Measurements from ENCODE around the gene CMTM8.

Gene CMTM8

GRCh38 chr3:32276279-32276841 is 37.9 kb downstream of the CMTM8 start:
- DNase-seq (ENCODE audit: low read depth in 3 of 3): no peak

- no peak for DNase-seq (ENCODE audit: low read depth in 3 of 3)
Measured at GRCh38 chr3:32278714-32279113, 40.2 kb downstream of the CMTM8 start.

GRCh38 chr3:32280262-32280910 is 41.9 kb downstream of the CMTM8 start:
- DNase-seq (ENCODE audit: low read depth in 3 of 3): no peak

- no peak for DNase-seq (ENCODE audit: low read depth in 3 of 3)
Measured at GRCh38 chr3:32281570-32282106, 43.2 kb downstream of the CMTM8 start.

- DNase-seq (ENCODE audit: low read depth in 3 of 3): no peak
Measured at GRCh38 chr3:32282578-32283154, 44.2 kb downstream of the CMTM8 start.

- DNase-seq (ENCODE audit: low read depth in 3 of 3): no peak
Measured at GRCh38 chr3:32283304-32283703, 44.8 kb downstream of the CMTM8 start.

- no peak for DNase-seq (ENCODE audit: low read depth in 3 of 3)
Measured at GRCh38 chr3:32284443-32285212, 46.1 kb downstream of the CMTM8 start.

GRCh38 chr3:32285891-32286290 is 47.4 kb downstream of the CMTM8 start:
- DNase-seq (ENCODE audit: low read depth in 3 of 3): no peak

GRCh38 chr3:32288819-32289218 is 50.3 kb downstream of the CMTM8 start:
- peak in 1 of 3 experiments; percentile 21 for DNase-seq (ENCODE audit: low read depth in 3 of 3)

- no peak for DNase-seq (ENCODE audit: low read depth in 3 of 3)
Measured at GRCh38 chr3:32290619-32291018, 52.1 kb downstream of the CMTM8 start.

GRCh38 chr3:32292085-32292796 is 53.8 kb downstream of the CMTM8 start:
- DNase-seq (ENCODE audit: low read depth in 3 of 3): no peak

GRCh38 chr3:32293903-32294302 is 55.4 kb downstream of the CMTM8 start:
- DNase-seq (ENCODE audit: low read depth in 3 of 3): no peak

- DNase-seq (ENCODE audit: low read depth in 3 of 3): peak; percentile 26 to 41 (median 35)
Measured at GRCh38 chr3:32296251-32297204, 58.0 kb downstream of the CMTM8 start.

- DNase-seq (ENCODE audit: low read depth in 3 of 3): peak in 1 of 3 experiments; percentile 44
Measured at GRCh38 chr3:32297366-32297765, 58.9 kb downstream of the CMTM8 start.

- DNase-seq (ENCODE audit: low read depth in 3 of 3): no peak
Measured at GRCh38 chr3:32301426-32301825, 62.9 kb downstream of the CMTM8 start.

- DNase-seq (ENCODE audit: low read depth in 3 of 3): no peak
Measured at GRCh38 chr3:32302601-32303398, 64.3 kb downstream of the CMTM8 start.

- no peak for DNase-seq (ENCODE audit: low read depth in 3 of 3)
Measured at GRCh38 chr3:32303399-32303747, 64.9 kb downstream of the CMTM8 start.

- DNase-seq (ENCODE audit: low read depth in 3 of 3): no peak
Measured at GRCh38 chr3:32303977-32304881, 65.7 kb downstream of the CMTM8 start.

Measured in stimulated activated CD4-positive, alpha-beta T cell treated with anti-CD3 and anti-CD28 coated beads, TNF-alpha, amount 100 ng/mL, for 4 hours (primary cell).